UCSD-AML1 (cell line): ENCODE results near the gene DENND1B.

Source experiments
- DNase-seq: peaks from one replicate; lab custom pipeline; 2025; ENCODE audit not compliant: unreplicated experiment; lab: John Stamatoyannopoulos, UW

The DENND1B gene

DNA sequence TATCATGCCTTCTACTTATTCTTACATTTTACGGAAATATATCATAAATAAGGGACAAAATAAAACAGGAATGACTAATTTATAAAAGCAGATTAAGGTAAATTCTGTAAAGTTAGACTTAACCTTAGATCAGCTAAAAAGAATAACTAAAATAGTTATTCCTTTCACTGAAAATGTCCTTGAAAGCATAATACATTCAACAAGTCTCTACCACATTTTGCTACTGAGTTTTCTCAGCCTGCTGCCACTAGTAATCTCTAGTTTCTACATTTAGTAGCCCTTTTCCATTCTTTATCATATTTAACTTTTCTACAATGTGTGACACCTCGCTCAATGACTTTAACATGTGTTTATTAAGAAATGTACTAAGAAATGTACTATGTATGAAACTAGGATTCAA lies 89.0 kb downstream of the DENND1B start:
- no peak for DNase-seq

- DNase-seq: no peak
These were observed 89.5 kb downstream of the DENND1B start for GRCh38 chr1:197685785-197686184.

GRCh38 chr1:197683895-197684553 lies 91.3 kb downstream of the DENND1B start:
- no peak for DNase-seq

DNA sequence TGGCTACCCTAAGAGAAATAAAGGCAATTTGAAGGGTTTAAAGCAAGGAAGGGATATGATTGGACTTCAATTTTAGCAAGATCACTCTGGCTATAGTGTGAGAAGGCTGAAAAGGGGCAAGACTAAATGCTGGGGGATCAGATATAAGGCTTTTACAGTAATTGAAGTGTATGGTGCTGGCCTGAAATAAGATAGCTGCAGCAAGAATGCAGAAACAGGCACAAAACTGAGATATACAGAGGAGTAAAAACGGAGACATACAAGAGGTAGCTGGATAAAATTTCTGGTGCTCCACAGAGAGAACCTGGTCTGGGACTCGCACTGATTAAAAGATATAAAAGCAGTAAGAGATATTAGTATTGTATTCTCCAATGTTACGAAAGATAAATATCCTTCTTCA lies 92.0 kb downstream of the DENND1B start:
- no peak for DNase-seq

DNA sequence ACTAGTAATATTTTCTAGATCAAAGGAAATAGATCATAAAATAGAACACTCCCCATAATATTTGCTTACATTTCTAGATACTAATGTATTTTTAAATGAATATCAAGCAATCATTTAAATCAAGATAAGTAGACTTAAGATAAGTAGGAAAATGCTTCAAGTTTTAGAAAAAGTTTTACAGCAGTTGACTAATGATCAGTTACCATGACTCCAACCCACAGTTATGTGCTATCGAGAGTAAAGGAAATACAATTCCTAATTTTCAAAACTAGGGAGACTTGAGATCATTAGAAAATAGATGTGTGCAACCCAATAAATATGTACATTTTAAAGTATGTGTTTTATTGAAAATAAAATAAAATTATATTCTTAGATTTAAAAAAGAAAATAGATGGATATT lies 95.0 kb downstream of the DENND1B start:
- DNase-seq: no peak

GRCh38 chr1:197677752-197678295 lies 97.5 kb downstream of the DENND1B start:
- no peak for DNase-seq

- no peak for DNase-seq
These were observed 98.0 kb downstream of the DENND1B start for GRCh38 chr1:197677313-197677712.

DNA sequence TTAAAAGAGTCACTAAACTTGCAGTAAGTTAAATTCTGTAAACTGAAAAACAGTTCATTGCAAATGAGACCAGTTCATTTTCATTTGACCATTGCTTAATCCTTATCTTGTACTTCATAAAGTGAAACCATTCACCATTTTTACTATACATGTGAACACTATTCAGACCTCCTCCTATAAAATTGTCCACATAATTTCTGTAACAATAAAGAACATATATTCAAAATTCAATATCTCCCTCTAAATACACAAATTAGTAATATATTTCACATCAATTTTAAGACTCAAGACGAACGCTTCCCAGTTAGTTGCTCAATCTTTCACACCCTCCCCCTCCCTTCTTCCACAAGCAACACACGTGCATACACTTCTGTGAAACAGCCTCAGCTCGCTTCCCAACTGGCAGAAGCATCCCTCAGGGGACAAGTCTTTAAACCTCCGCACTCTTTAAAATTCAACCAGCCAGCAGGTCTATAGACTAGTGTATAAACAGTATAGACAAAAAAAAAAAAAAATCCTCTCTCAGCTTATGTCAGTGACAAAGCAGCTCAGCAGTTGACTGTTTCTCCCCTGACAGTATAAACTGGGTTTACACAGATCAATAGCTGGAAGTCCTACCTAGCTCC lies 99.6 kb downstream of the DENND1B start:
- DNase-seq: peak; percentile 11

DNA sequence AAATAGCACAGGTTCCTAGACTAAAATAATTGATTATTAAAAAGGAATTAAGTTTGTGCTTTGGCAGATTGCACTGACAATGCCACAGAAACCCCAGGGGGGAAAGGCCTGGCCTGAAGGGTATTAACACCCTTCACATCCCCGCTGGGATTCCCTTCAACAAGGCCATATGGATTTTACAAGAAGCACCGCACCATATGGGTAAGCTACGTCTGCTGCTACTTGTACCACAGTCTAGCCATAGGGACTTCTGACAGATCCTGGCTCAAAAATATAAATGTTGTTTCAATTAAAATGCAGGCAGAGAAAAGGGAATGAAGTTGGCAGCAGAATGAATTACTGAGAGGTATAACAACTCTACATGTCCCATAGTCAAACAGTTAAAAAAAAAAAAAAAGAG lies 101.0 kb downstream of the DENND1B start:
- DNase-seq: peak; percentile 3

GRCh38 chr1:197673292-197673691 lies 102.0 kb downstream of the DENND1B start:
- DNase-seq: no peak

GRCh38 chr1:197672347-197672746 lies 102.9 kb downstream of the DENND1B start:
- no peak for DNase-seq

- DNase-seq: no peak
These were observed 103.4 kb downstream of the DENND1B start for GRCh38 chr1:197671920-197672319.

DNA sequence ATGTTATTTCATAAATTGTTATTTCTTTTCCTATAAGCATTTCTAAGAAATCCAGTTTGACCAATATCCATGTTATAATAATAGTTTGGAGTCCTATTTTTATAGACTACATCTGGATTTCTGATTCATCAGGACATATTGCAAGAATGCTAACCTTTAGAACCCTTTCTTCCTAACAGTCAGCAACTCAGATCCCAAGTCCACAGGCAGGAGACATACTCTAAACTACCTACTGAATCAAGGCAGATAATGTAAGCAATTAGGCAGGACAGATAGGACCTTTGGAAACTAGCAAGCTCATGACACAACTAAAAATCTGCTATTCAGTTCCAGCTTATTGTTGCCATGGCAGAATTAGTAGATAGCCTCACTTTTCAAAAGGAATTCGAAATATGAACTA lies 104.1 kb downstream of the DENND1B start:
- DNase-seq: no peak

DNA sequence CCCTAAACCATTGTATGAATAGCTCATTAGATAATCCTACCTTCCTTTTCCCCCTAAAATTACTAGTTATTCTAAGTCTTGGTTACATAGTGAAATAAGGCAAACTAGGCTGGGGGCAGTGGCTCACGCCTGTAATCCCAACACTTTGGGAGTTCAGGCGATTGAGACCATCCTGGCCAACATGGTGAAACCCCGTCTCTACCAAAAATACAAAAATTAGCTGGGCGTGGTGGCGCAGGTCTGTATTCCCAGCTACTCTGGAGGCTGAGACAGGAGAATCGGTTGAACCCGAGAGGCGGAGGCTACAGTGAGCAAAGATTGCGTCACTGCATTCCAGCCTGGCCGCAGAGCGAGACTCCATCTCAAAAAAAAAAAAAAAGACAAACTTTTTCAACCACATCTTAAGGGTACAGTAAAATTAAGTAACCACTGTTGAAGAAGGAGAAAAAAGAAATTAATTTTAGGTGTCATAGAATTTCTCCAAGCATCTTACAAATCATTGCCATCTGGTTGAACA lies 108.5 kb downstream of the DENND1B start:
- no peak for DNase-seq

DNA sequence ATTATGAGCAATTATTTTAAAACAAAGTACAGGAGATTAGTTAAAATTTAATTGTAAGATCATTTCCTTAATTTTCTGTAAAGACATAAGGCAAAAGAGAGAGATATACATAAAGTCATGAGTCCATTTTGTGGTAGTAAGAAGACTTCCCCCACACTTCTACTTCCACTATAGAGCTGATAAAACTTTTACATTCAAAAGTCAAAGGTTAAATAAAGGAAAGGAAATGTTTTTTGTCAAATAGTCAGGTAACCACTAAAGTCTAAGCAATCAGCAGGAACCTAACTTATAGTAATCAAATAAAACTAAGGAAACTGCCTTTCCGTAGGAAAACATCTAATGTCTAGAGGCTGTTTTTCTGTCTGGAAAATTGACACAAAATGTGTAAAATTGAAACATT lies 110.9 kb downstream of the DENND1B start:
- DNase-seq: no peak

- no peak for DNase-seq
These were observed 111.9 kb downstream of the DENND1B start for GRCh38 chr1:197663162-197663953.

DNA sequence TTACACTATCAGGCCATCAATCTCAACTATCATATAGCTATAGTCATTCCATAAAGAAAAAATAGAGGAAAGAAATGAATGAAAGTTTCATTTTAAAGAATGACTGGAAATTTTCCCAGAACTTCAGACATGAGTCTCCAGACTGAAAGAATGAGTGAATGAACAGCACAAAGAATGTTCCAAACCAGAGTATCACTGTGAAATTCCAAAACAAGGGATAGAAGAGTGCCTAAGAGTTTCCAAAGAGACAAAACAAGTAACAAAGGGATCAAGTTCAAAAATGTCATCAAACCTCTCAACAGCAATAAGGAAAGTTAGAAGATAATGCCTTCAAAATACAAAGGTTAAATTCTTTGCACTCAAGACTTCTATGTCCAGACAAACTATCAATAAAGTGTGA lies 114.9 kb downstream of the DENND1B start:
- no peak for DNase-seq

DNA sequence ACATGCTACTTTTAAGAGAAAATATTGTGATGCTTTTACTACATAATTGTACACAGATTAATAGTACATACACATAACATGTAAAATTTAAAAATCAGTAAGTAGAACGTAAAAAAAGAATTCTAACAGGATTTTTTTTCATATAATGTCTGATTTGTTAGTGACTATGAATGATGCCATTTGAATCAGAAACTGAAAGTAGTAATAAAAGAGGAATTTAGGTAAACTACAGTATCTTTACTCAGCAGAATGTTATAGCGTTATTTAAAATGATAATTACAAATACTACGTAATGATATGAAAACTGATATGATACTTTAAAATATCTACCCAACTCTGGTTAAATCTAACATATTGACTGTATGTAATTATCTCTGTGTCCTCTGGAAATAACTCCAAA lies 116.1 kb downstream of the DENND1B start:
- DNase-seq: no peak

DNA sequence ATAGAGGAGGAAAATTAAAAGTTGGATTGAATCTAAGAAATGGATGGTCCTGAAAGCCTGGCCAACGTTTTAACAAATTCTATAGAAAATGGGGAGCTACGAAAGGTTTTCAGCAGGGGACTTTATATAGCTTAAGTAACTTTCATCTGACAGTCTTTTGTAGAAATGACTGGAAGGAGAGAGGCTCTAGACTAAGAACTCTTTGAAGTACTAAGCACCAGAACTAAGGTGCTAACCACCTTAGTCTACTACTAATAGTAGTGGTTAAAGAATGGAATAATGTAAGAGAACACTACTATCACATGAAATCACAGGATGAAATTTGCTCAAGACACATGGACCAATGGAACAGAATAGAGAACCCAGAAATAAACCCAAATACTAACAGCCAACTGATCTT lies 126.1 kb downstream of the DENND1B start:
- DNase-seq: no peak

GRCh38 chr1:197638316-197638715 lies 137.0 kb downstream of the DENND1B start:
- DNase-seq: no peak

DNA sequence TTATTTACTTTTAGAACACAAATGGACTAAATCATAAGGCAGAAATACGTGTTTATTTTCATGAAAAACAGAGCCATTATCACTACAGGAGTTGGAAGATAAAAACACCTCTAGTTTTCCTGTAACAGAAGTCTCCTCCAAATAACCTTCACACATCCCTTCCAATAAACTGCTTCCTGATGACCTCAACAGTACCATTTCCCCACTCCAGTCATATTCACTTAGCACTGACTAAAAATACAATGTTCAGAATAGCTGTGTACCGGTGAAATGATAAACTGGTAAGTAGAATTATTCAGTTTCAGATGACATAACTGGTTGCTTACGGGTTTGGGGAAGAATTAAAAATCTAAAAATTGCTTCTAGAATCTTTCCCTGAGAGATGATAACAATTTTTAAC lies 137.9 kb downstream of the DENND1B start:
- no peak for DNase-seq
